Measurements from ENCODE around the gene FAM118A.
A peak's percentile ranks its signal among the peaks of the same experiment; 100 is the strongest.
"Not testable (repeated sequence)": the region's sequence is repeated elsewhere in the genome, so short reads cannot be mapped to it uniquely, and the experiment has no call there.

Gene FAM118A

DNA sequence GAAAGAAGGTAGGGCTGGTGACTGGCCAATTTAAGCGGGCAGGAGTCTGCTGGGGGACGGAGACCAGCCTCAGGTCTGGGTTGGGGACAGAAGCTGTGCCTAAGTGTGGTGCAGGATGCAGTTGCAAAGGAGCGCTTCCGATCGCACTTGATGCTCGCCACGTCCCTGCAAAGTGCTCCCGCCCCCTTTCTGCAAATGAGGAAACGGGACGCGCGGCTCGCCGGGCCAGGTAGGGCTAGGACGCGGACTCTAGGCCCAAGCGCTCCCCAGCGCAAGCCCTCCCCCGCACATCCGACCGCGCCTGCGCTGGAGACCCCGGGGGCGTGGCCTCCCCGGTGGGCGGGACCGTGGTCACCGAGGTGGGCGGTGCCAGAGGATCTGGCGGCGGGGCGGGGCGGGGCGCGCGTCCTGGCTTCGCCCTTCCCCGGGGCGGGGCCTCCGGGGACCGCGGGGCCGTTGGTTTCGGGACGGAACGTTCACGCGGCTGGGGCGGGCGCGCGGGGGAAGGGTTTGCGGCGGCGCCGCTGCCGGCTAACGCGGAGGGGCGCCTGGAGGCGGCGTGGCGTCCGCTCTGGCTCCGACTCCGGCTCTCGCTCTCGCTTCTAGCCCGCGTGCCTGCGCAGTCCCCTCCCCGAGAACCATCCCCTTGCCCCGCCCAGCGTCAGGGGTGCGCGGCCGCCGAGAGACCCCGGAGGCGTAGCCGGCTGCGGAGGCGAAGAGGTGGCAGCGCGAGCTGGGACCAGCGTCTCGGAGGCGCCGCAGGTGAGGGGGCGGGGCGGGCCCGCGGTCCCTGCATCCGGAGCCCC is at the start of gene FAM118A:
TSS of gene FAM118A (plus strand) at position 513 of the 806 bp plus-strand sequence. CDS start 12,446 bp downstream, outside the sequence.
- peak; percentile 99 to 100 for DNase-seq

- DNase-seq = not testable (repeated sequence)
Measured at GRCh38 chr22:45260395-45260759, 49.4 kb upstream of the FAM118A start.

DNA sequence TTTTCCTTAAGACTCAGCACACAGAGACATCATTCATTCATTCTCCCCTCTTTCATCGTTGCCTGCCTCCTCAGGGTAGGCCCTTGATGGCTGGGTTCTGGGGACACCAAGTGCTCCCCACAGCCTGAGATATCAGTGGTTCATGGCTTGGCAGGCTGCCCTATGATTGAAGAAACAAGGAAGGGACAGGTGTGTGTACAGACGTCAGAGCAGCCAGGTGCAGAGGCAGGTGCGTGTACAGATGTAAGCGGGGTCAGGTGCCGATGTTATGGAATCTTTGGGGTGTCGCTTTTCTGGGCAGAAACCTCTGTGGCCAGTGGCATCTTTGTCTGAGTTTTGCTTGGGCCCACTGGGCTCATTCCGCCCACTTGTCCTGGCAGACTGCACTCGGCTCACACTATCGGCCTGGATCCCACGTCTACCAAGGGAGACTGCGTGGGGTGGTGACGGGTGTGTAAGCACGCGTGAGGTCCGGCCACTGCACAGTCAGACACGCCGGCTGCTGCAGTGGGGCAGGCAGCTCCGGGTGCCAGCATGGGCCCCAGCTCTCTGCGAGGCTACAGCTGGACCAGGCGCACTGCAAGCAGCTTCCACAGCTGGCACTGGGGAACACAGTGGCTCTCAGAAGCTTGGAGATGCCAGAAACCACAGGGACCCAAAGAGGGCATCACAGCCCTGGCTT is 48.2 kb upstream of the FAM118A start:
- no peak for DNase-seq

GRCh38 chr22:45262195-45262930 is 47.4 kb upstream of the FAM118A start:
- no peak for DNase-seq

- no peak for DNase-seq
Measured at GRCh38 chr22:45262931-45263462, 46.7 kb upstream of the FAM118A start.

DNA sequence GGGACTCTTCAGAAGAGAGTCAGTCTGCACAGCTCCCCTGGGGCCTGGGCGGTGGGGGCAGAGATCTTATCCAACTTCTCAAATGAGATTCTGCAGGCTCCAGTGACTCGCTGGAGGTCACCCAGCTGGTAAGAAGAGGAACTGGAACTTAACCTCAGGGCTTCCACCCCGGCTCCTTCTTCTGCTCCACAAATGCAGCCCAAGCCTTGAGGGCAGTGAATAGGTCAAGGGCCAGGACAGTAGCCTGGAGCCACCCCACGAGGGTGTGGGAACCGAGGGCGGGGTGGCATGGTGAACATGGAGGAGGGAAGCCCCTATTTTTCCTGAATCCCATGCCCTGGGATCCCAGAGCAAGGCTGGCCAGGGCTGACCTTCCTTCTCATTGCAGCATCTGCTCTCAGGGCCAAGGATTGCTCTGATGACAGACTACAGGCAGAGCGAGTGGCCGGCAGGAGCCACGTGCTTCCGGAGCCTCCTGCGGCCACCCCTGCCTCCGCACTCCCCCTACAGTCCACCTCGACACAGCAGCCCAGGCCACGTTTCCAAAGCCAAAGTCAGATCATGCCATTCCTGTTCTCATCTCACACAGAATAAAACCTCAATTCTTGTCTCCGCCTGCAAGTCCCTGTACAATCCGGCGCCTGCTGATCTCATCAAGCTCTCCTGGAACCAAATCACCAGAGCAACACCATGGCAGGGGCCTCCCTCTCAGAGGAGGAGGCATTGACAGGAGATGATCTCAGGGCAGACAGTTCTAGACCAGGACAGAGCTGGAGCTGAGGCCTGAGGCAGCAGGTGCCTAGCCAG is 46.1 kb upstream of the FAM118A start:
- DNase-seq = no peak

- DNase-seq = no peak
Measured at GRCh38 chr22:45265535-45265934, 44.2 kb upstream of the FAM118A start.

- no peak for DNase-seq
Measured at GRCh38 chr22:45268167-45268957, 41.4 kb upstream of the FAM118A start.

GRCh38 chr22:45268958-45269844 is 40.5 kb upstream of the FAM118A start:
- peak; percentile 83 to 91 for DNase-seq

- no peak for DNase-seq
Measured at GRCh38 chr22:45270095-45271020, 39.4 kb upstream of the FAM118A start.

DNA sequence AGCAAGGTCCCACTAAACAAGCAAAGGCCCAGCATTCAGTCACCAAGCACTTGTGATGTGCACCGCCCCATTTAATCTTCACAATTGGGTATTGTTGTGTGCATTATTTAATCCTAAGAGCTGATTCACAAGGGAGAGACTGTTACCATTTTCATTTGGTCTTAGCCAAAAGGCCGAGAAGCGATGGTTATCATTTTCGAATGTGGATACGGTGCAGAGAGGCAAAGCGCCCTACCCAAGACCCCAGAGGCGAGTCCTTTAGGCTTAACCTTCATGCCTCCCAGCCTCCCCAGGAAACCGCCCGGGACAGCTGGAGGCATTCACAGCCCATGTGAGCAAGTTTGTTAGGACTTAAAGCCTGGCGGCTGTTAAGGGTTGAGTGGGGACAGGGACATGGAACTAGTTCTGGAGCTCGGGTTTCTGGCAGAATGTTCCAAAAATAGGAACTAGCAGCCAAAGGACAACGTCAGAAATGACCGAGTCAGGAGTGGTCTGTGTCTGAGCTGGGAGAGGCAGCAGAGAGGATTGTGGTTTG is 38.0 kb upstream of the FAM118A start:
- DNase-seq = no peak

GRCh38 chr22:45272498-45272897 is 37.2 kb upstream of the FAM118A start:
- DNase-seq = no peak

DNA sequence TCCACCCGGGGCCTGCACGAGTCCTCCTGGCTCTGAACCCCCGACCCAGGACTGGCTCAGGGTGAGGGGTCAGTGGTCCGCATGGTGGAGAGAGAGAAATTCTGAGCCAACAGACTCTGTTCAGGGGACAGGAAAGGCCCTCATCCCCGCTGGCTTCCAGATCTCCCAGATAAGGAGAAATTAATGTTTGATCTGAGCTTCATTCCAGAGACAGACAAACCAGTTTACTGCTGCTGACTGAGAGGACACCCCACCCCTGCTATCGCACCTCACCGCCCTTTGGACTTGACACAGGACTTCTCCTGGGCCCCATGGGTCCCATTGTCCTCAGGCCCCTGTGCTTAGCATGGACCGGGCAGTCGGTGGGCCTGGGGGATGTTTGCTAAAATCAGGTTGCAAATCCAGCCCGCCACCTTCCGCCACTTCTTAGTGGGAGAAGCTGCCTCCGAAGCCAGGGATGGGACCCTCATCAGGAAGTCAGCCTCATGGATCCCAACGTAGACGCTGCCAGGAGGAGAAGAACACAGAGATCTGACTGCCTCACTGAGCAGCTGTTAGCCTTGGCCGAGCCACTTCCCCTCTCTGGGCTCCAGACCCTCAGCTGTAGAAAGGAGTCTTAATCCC is 36.2 kb upstream of the FAM118A start:
- no peak for DNase-seq

DNA sequence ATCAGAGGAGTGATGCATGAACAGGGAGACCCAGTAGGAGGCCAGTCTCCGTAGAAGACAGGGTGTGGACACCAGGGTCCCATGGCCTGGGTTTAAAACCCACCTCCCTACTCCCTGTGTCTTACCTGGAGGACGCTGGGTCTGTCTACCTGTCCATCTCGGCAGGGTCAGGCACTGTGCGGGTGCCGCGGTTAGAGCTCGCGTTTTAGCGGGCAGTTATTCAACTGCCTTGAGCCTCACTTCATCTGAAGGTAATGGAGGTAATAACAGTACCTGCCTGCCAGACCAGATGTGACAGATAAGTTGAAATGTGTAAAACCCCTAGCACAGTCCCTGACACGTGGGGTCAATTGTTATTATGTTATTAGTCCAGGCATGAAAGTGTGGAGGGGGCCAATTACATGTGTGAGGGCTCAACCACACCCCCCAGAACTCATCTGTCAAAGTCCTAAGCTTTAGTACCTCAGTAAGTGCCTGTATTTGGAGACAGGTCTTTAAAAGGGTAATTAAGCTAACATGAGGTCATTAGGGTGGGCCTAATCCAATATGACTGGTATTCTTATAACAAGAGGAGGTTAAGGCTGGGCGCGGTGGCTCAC is 33.1 kb upstream of the FAM118A start:
- no peak for DNase-seq

GRCh38 chr22:45277720-45278119 is 32.0 kb upstream of the FAM118A start:
- DNase-seq = not testable (repeated sequence)

DNA sequence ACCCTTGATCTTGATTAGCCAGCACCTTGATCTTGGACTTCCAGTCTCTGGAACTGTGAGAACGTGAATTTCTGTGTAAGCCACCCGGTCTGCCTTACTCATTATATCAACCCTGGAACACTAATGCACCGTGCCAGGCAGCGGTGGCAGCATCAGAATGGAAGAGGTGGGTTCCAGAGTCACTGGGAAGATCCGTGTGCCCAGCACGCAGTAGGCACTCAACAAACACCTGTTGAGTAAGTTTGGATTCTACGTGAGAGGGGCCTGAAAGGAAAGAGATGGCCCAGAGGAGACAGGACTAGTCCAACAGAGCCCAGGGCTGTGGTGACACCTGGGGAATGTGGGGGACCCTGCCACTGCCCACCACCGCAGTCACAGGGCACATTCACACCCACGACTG is 31.6 kb upstream of the FAM118A start:
- no peak for DNase-seq

- DNase-seq = no peak
Measured at GRCh38 chr22:45280587-45280980, 29.1 kb upstream of the FAM118A start.

DNA sequence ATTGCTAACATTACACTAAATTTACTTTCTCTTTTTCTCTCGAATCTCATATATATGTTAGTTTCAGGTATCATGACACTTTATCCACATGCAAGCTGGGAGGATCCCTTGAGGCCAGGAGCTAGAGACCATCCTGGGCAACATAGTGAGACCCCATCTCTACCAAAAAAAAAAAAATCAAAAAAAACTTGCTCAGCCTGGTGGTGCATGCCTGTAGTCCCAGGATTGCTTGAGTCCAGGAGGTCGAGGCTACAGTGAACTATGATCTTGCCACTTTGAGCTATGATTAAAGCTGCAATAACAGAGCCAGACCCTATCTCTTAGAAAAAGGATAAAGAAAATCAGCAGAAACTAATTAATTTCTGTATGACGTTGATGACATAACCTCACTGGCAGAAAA is 28.7 kb upstream of the FAM118A start:
- no peak for DNase-seq
